MM.1S (cell line): ENCODE measurements around the gene GCLC.

Source experiments
- DNase-seq: peaks from one replicate; pipeline ENCODE4 v3.0.0-alpha.2; 2015
- H2AFZ ChIP-seq: fragments of 300-600 bp; sonication (generic); 2 replicates; pipeline ENCODE4 v1.6.0; 2016; ENCODE audit warnings: antibody characterized with exemption, low read length
- H3F3A ChIP-seq: fragments of 300-600 bp; sonication (generic); 2 replicates; pipeline ENCODE4 v1.6.1; 2016; ENCODE audit warnings: mild to moderate bottlenecking, antibody characterized with exemption, low read length, moderate library complexity, mixed read lengths; ENCODE audit not compliant: insufficient read depth
- H3K27ac ChIP-seq: fragments of 300-600 bp; sonication (generic); 2 replicates; pipeline ENCODE4 v1.5.1; 2016; ENCODE audit warnings: mild to moderate bottlenecking, low read length
- H3K27me3 ChIP-seq: fragments of 300-600 bp; sonication (generic); replicated peaks from 2 replicates; pipeline ENCODE4 v1.6.0; 2016; ENCODE audit warnings: low read length; ENCODE audit not compliant: insufficient read depth
- H3K36me3 ChIP-seq: fragments of 300-600 bp; sonication (generic); replicated peaks from 2 replicates; pipeline ENCODE4 v1.6.1; 2016; ENCODE audit warnings: mild to moderate bottlenecking, low read length, mixed read lengths; ENCODE audit not compliant: insufficient read depth
- H3K4me1 ChIP-seq: fragments of 300-600 bp; sonication (generic); 2 replicates; pipeline ENCODE4 v1.6.1; 2016; ENCODE audit warnings: low read length, mixed read lengths
- H3K4me2 ChIP-seq: fragments of 300-600 bp; sonication (generic); 2 replicates; pipeline ENCODE4 v1.6.0; 2016; ENCODE audit warnings: low read depth, low read length
- H3K4me3 ChIP-seq: fragments of 300-600 bp; sonication (generic); 2 replicates; pipeline ENCODE4 v1.5.1; 2016; ENCODE audit warnings: low read length, mixed read lengths
- H3K79me2 ChIP-seq: fragments of 300-600 bp; sonication (generic); 2 replicates; pipeline ENCODE4 v1.6.1; 2016; ENCODE audit warnings: mixed run types, low read length, mixed read lengths
- H3K9ac ChIP-seq: fragments of 300-600 bp; sonication (generic); 2 replicates; pipeline ENCODE4 v1.6.1; 2016; ENCODE audit warnings: low read length, mixed read lengths
- H3K9me2 ChIP-seq: fragments of 300-600 bp; sonication (generic); replicated peaks from 2 replicates; pipeline ENCODE4 v1.6.1; 2016; ENCODE audit warnings: mild to moderate bottlenecking, low read length, mixed read lengths; ENCODE audit not compliant: insufficient read depth
- H3K9me3 ChIP-seq: fragments of 300-600 bp; sonication (generic); replicated peaks from 2 replicates; pipeline ENCODE4 v1.6.1; 2016; ENCODE audit warnings: mild to moderate bottlenecking, low read length, mixed read lengths; ENCODE audit not compliant: insufficient read depth
- H4K20me1 ChIP-seq: fragments of 300-600 bp; sonication (generic); 2 replicates; pipeline ENCODE4 v1.6.1; 2016; ENCODE audit warnings: mild to moderate bottlenecking, low read length, moderate library complexity, mixed read lengths; ENCODE audit not compliant: insufficient read depth
- EZH2 ChIP-seq: fragments of 300-600 bp; sonication (generic); optimal IDR thresholded peaks from 2 replicates; pipeline ENCODE3; 2017; ENCODE audit warnings: low read depth, mild to moderate bottlenecking, antibody characterized with exemption, low read length, mixed read lengths
- EZH2phosphoT487 ChIP-seq: fragments of 300-600 bp; sonication (generic); IDR thresholded peaks from 2 replicates; pipeline ENCODE4 v1.6.1; 2018; ENCODE audit warnings: antibody characterized with exemption, low read length
- TF ChIP-seq, protein P1 (sequence below): fragments of 300-600 bp; sonication (generic); IDR thresholded peaks from 2 replicates; pipeline ENCODE4 v1.5.1; 2016; ENCODE audit warnings: antibody characterized with exemption, low read length, mixed read lengths

The GCLC gene

DNA sequence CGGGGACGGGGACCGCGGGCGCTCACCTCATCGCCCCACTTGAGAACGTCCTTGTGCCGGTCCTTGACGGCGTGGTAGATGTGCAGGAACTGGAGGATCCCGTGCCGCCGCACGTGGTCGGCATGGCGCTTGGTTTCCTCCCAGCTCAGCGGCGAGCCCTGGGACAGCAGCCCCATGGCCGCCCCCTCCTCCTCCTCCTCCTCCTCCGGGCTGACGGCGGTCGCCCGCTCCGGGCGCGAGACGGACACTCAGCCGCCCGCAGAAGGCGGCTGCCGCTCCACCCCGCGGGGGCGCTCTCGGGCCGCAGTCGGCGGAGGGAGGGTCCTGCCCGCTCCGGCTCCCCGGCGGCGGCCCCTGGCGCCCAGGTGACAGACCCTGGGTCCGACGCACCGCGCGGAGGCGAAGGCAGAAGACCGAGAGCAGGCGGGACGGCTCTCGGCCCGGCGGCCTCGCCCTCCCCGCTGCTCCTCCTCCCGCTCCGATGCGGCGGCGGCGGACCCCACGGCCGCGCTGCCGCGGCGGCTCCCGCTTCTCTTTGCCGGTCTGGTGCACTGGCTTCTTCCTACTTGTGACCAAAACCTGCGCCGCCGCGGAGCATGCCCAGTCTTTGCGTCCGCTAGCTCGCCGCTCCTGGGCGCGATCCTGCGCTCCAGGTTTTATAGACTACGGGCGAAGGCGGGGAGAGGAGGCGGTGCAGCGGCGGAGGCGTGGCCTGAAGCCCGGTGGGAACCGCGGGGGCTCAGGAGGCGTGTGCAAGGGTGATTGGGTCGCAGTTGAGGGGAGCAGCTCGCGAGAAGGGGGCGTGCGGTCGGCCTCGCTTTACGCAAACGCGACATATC lies at the start of gene GCLC:
TSS of gene GCLC (minus strand) at position 632 of the 839 bp plus-strand sequence. CDS start at position 176, 456 bp downstream.
- peak within 1 kb of the TSS; percentile 78 for H3K9ac ChIP-seq
- H3K79me2 ChIP-seq, result peaks cover 34% of the 10 kb centered on the region
- TF ChIP-seq EZH2, result no peak
- TF ChIP-seq, protein P1, sequence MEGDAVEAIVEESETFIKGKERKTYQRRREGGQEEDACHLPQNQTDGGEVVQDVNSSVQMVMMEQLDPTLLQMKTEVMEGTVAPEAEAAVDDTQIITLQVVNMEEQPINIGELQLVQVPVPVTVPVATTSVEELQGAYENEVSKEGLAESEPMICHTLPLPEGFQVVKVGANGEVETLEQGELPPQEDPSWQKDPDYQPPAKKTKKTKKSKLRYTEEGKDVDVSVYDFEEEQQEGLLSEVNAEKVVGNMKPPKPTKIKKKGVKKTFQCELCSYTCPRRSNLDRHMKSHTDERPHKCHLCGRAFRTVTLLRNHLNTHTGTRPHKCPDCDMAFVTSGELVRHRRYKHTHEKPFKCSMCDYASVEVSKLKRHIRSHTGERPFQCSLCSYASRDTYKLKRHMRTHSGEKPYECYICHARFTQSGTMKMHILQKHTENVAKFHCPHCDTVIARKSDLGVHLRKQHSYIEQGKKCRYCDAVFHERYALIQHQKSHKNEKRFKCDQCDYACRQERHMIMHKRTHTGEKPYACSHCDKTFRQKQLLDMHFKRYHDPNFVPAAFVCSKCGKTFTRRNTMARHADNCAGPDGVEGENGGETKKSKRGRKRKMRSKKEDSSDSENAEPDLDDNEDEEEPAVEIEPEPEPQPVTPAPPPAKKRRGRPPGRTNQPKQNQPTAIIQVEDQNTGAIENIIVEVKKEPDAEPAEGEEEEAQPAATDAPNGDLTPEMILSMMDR, result peak; percentile 51
- TF ChIP-seq EZH2phosphoT487, result no peak
- H3K36me3 ChIP-seq, result no peaks in the 10 kb centered on the region
- peaks cover 7% of the 10 kb centered on the region; the same call in 1 of the 2 replicates for H3F3A ChIP-seq
- H3K27me3 ChIP-seq, result peaks cover 15% of the 10 kb centered on the region
- H3K9me3 ChIP-seq, result no peaks in the 10 kb centered on the region
- peak within 1 kb of the TSS; percentile 73 for H3K4me2 ChIP-seq
- peak within 1 kb of the TSS; percentile 76; the same call in 1 of the 2 replicates for H3K27ac ChIP-seq
- peak within 1 kb of the TSS; percentile 96 for H3K4me3 ChIP-seq
- peaks cover 9% of the 10 kb centered on the region; the same call in 1 of the 2 replicates for H3K4me1 ChIP-seq
- H2AFZ ChIP-seq, result peak within 1 kb of the TSS; percentile 85
- H4K20me1 ChIP-seq, result no peaks in the 10 kb centered on the region
- H3K9me2 ChIP-seq, result no peaks in the 10 kb centered on the region
- DNase-seq, result peak; percentile 95

DNA sequence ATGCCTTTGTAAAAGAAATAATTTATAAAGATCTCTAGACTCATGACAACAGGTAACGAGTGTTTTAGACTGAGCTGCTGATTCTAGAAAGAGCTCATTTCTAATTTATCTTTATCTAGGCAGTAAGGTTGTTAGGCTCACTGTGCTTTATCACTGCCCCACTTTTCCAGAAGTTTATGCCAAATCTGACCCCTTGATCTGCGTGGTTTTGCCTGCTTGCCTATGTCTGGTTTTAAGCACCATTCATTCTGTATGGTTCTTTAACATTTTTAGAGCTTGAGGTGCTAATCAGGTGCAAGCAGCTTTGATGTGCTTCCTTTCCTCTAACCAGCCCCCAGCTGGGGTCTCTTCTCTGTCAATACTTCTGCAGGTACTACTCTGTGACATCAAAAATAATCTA lies 49.7 kb upstream of the GCLC start:
- Histone ChIP-seq H3K9me3 (no peaks in the 10 kb centered on the region), H3K4me1 (no peaks in the 10 kb centered on the region), H3F3A (no peaks in the 10 kb centered on the region), H3K79me2 (no peaks in the 10 kb centered on the region), H3K27me3 (no peaks in the 10 kb centered on the region), H4K20me1 (no peaks in the 10 kb centered on the region), H3K36me3 (no peaks in the 10 kb centered on the region), H3K9ac (no peak overlapping the region), H3K9me2 (no peaks in the 10 kb centered on the region), H3K4me2 (no peak overlapping the region), H2AFZ (no peak overlapping the region), H3K27ac (no peak overlapping the region), H3K4me3 (no peak overlapping the region)
- DNase-seq, result no peak
- TF ChIP-seq, protein P1, result no peak
- TF ChIP-seq EZH2, result no peak
- TF ChIP-seq EZH2phosphoT487, result no peak

DNA sequence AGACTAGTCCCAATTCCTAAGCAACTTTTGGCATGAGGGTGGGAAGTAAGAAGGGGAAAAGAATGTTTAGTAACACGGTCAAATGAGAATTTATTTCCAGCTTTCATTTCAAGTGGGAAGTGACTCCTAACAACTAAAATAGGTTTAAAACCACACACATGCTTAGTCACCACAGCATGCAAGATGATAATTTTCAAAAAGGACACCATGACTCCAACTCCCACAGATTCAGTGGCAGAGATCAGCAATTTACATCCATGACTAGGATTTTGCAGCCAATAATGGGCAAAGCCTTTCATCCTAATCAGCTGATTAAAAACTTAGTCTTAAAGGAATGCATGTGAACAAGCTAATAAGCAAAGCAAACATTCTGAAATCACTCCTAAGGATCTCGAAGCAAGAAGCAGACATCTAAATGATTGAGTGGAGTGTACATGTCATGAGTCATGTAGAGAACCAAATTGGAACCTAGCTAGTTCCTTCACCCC lies 48.1 kb upstream of the GCLC start:
- Histone ChIP-seq H3K4me3 (no peak overlapping the region), H3K79me2 (no peaks in the 10 kb centered on the region), H3K9me2 (no peaks in the 10 kb centered on the region), H3K27ac (no peak overlapping the region), H3K4me2 (no peak overlapping the region), H3K27me3 (no peaks in the 10 kb centered on the region), H3K9me3 (no peaks in the 10 kb centered on the region), H3K36me3 (no peaks in the 10 kb centered on the region), H3K9ac (no peak overlapping the region), H3K4me1 (no peaks in the 10 kb centered on the region), H3F3A (no peaks in the 10 kb centered on the region), H4K20me1 (no peaks in the 10 kb centered on the region), H2AFZ (no peak overlapping the region)
- DNase-seq, result no peak
- TF ChIP-seq EZH2 (no peak), EZH2phosphoT487 (no peak)
- TF ChIP-seq, protein P1, result no peak
